NB4 (cell line): ENCODE data around the gene D2HGDH.

Experiments used
- CTCF ChIP-seq: IDR thresholded peaks from one replicate; pipeline ENCODE4 v1.5.1; 2012; ENCODE audit warnings: low read depth, low read length
- POLR2A ChIP-seq: IDR thresholded peaks from 2 replicates; pipeline ENCODE4 v1.6.1; 2011; ENCODE audit warnings: mild to moderate bottlenecking; ENCODE audit not compliant: insufficient read length; ENCODE audit errors: extremely low read depth

GRCh38 chr2:241755166-241755565, 20.7 kb downstream of the D2HGDH start:
- TF ChIP-seq POLR2A (no peak), CTCF (no peak)
